Stimulated activated effector memory CD8-positive, alpha-beta T cell treated with anti-CD3 and anti-CD28 coated beads, Interleukin-12 subunit alpha, Interleukin-12 subunit beta, amount 100 ng/mL, for 72 hours (primary cell): ENCODE results near the gene C20orf144.
"Not testable (repeated sequence)": the region's sequence is repeated elsewhere in the genome, so short reads cannot be mapped to it uniquely, and the experiment has no call there.

ENCODE experiments used
- ATAC-seq: fragments of 150-1000 bp; cut with Tn5 transposase; 2 replicates; pipeline ENCODE4 v1.10.0; 2021
- DNase-seq, 2 donors: peaks; one replicate each; pipeline ENCODE4 v3.0.0; 2021 to 2022; ENCODE audit warnings: low spot score in 2 of 2
- H3K27ac Mint-ChIP-seq: one replicate; pipeline ENCODE4 v1.8.0; 2022; ENCODE audit warnings: mild to moderate bottlenecking, mixed read lengths
- H3K36me3 Mint-ChIP-seq: one replicate; pipeline ENCODE4 v1.8.0; 2022; ENCODE audit warnings: mild to moderate bottlenecking, mixed read lengths
- H3K4me1 Mint-ChIP-seq: one replicate; pipeline ENCODE4 v1.8.0; 2022; ENCODE audit warnings: mixed read lengths
- H3K4me3 Mint-ChIP-seq: one replicate; pipeline ENCODE4 v1.8.0; 2022; ENCODE audit warnings: mild to moderate bottlenecking, mixed read lengths
- H3K9me3 Mint-ChIP-seq: one replicate; pipeline ENCODE4 v1.8.0; 2022; ENCODE audit warnings: mixed read lengths

The C20orf144 gene

GRCh38 chr20:33645396-33645795 lies 16.7 kb upstream of the C20orf144 start:
- H3K36me3 Mint-ChIP-seq: peaks cover 31% of the 10 kb centered on the region
- no peaks in the 10 kb centered on the region for H3K9me3 Mint-ChIP-seq

GRCh38 chr20:33646191-33646590 lies 15.9 kb upstream of the C20orf144 start:
- no peak for DNase-seq
- Mint-ChIP-seq H3K4me1 (peaks cover 28% of the 10 kb centered on the region), H3K36me3 (peaks cover 24% of the 10 kb centered on the region), H3K27ac (no peak overlapping the region), H3K4me3 (no peak overlapping the region), H3K9me3 (no peaks in the 10 kb centered on the region)
- ATAC-seq: no peak

More at GRCh38 chr20:33645396-33645795, 16.7 kb upstream of the C20orf144 start:
- H3K4me1 Mint-ChIP-seq: peaks cover 24% of the 10 kb centered on the region
- H3K4me3 Mint-ChIP-seq: no peak overlapping the region
- DNase-seq (no peak), ATAC-seq (no peak)
- H3K27ac Mint-ChIP-seq: no peak overlapping the region

- not testable (repeated sequence) for H3K27ac Mint-ChIP-seq, DNase-seq, H3K9me3 Mint-ChIP-seq, ATAC-seq, H3K4me3 Mint-ChIP-seq
- Mint-ChIP-seq H3K4me1 (peaks cover 37% of the 10 kb centered on the region), H3K36me3 (peaks cover 17% of the 10 kb centered on the region)
Measured at GRCh38 chr20:33646959-33647602, 15.0 kb upstream of the C20orf144 start.

- peak in 1 of 2 donors; percentile 52 for DNase-seq
- Mint-ChIP-seq H3K9me3 (no peaks in the 10 kb centered on the region), H3K27ac (peak overlapping the region; percentile 73), H3K4me3 (peak overlapping the region; percentile 24), H3K4me1 (peaks cover 42% of the 10 kb centered on the region), H3K36me3 (peaks cover 17% of the 10 kb centered on the region)
- ATAC-seq: peak; percentile 61
Measured at GRCh38 chr20:33647603-33648395, 14.3 kb upstream of the C20orf144 start.

GRCh38 chr20:33648396-33649004 lies 13.6 kb upstream of the C20orf144 start:
- Mint-ChIP-seq H3K4me1 (peaks cover 49% of the 10 kb centered on the region), H3K9me3 (no peaks in the 10 kb centered on the region), H3K4me3 (no peak overlapping the region), H3K36me3 (peaks cover 17% of the 10 kb centered on the region), H3K27ac (no peak overlapping the region)
- ATAC-seq: peak; percentile 59
- no peak for DNase-seq

- H3K36me3 Mint-ChIP-seq: peaks cover 17% of the 10 kb centered on the region
- peak in 1 of 2 donors; percentile 49 for DNase-seq
Measured at GRCh38 chr20:33649201-33649681, 12.9 kb upstream of the C20orf144 start.

GRCh38 chr20:33650111-33650752 lies 11.9 kb upstream of the C20orf144 start:
- H3K4me3 Mint-ChIP-seq: no peak overlapping the region
- DNase-seq (no peak), ATAC-seq (no peak)
- peaks cover 11% of the 10 kb centered on the region for H3K36me3 Mint-ChIP-seq
- H3K9me3 Mint-ChIP-seq: no peaks in the 10 kb centered on the region
- no peak overlapping the region for H3K27ac Mint-ChIP-seq
- peaks cover 51% of the 10 kb centered on the region for H3K4me1 Mint-ChIP-seq

More at GRCh38 chr20:33649201-33649681, 12.9 kb upstream of the C20orf144 start:
- Mint-ChIP-seq H3K27ac (no peak overlapping the region), H3K9me3 (no peaks in the 10 kb centered on the region), H3K4me1 (peaks cover 51% of the 10 kb centered on the region), H3K4me3 (no peak overlapping the region)
- no peak for ATAC-seq

GRCh38 chr20:33650753-33651561 lies 11.2 kb upstream of the C20orf144 start:
- Mint-ChIP-seq H3K9me3 (no peaks in the 10 kb centered on the region), H3K4me3 (no peak overlapping the region), H3K27ac (peak overlapping the region; percentile 92), H3K4me1 (peaks cover 51% of the 10 kb centered on the region), H3K36me3 (peaks cover 4% of the 10 kb centered on the region)
- DNase-seq: peak in 1 of 2 donors; percentile 50
- ATAC-seq: no peak

- Mint-ChIP-seq H3K36me3 (no peaks in the 10 kb centered on the region), H3K4me1 (peaks cover 51% of the 10 kb centered on the region), H3K27ac (peak overlapping the region; percentile 92), H3K9me3 (no peaks in the 10 kb centered on the region), H3K4me3 (no peak overlapping the region)
- no peak for DNase-seq
- no peak for ATAC-seq
Measured at GRCh38 chr20:33651562-33652048, 10.5 kb upstream of the C20orf144 start.

- H3K36me3 Mint-ChIP-seq: no peaks in the 10 kb centered on the region
- H3K9me3 Mint-ChIP-seq: no peaks in the 10 kb centered on the region
- H3K4me1 Mint-ChIP-seq: peaks cover 41% of the 10 kb centered on the region
- DNase-seq (peak in 1 of 2 donors; percentile 74), ATAC-seq (peak; percentile 42)
- H3K4me3 Mint-ChIP-seq: peak overlapping the region; percentile 22
- peak overlapping the region; percentile 92 for H3K27ac Mint-ChIP-seq
Measured at GRCh38 chr20:33653218-33653899, 8.8 kb upstream of the C20orf144 start.

GRCh38 chr20:33653900-33654596 lies 8.1 kb upstream of the C20orf144 start:
- no peak overlapping the region for H3K27ac Mint-ChIP-seq
- peaks cover 34% of the 10 kb centered on the region for H3K4me1 Mint-ChIP-seq
- no peak for ATAC-seq
- H3K9me3 Mint-ChIP-seq: no peaks in the 10 kb centered on the region
- no peak overlapping the region for H3K4me3 Mint-ChIP-seq
- H3K36me3 Mint-ChIP-seq: no peaks in the 10 kb centered on the region
- no peak for DNase-seq

- no peak for DNase-seq
- Mint-ChIP-seq H3K4me1 (peaks cover 27% of the 10 kb centered on the region), H3K36me3 (no peaks in the 10 kb centered on the region), H3K27ac (peak overlapping the region; percentile 8), H3K4me3 (no peak overlapping the region), H3K9me3 (no peaks in the 10 kb centered on the region)
- ATAC-seq: no peak
Measured at GRCh38 chr20:33654680-33655161, 7.4 kb upstream of the C20orf144 start.

- Mint-ChIP-seq H3K36me3 (no peaks in the 10 kb centered on the region), H3K9me3 (no peaks in the 10 kb centered on the region), H3K27ac (peak overlapping the region; percentile 8), H3K4me3 (no peak overlapping the region), H3K4me1 (peaks cover 27% of the 10 kb centered on the region)
- no peak for ATAC-seq
- no peak for DNase-seq
Measured at GRCh38 chr20:33655164-33655563, 7.0 kb upstream of the C20orf144 start.
